Mesothelial cell of epicardium (in vitro differentiated cells): ENCODE data around the gene SMG6. TPM values are rescaled to one million over a fixed set of nuclear protein-coding genes. Genes with fewer than 3 reads are reported as not detected.

Experiments
- DNase-seq, 2 experiments: peaks; one replicate each; pipeline ENCODE4 v3.0.0; 2021; ENCODE audit warnings: low spot score in 2 of 2; ENCODE audit not compliant: unreplicated experiment in 2 of 2
- H3K27ac Mint-ChIP-seq: 2 replicates; pipeline ENCODE4 v1.8.0; 2021; ENCODE audit warnings: mixed read lengths
- H3K27me3 Mint-ChIP-seq: 2 replicates; pipeline ENCODE4 v1.8.0; 2021; ENCODE audit warnings: low read depth, mixed read lengths
- H3K36me3 Mint-ChIP-seq: 2 replicates; pipeline ENCODE4 v1.8.0; 2021; ENCODE audit warnings: mixed read lengths
- H3K4me1 Mint-ChIP-seq: 2 replicates; pipeline ENCODE4 v1.8.0; 2021; ENCODE audit warnings: mixed read lengths
- H3K4me3 Mint-ChIP-seq: 2 replicates; pipeline ENCODE4 v1.8.0; 2021; ENCODE audit warnings: mild to moderate bottlenecking, moderate library complexity, mixed read lengths
- H3K9me3 Mint-ChIP-seq: 2 replicates; pipeline ENCODE4 v1.8.0; 2021; ENCODE audit warnings: mixed read lengths
- CTCF ChIP-seq: fragments of 200-600 bp; sonication (generic); IDR thresholded peaks from one replicate; pipeline ENCODE4 v1.5.0; 2021; ENCODE audit warnings: antibody characterized with exemption; ENCODE audit not compliant: unreplicated experiment
- total RNA-seq: library from RNA; stranded (reverse); gene quantifications from 3 replicates; pipeline ENCODE4 v1.2.1, GENCODE V29; 2021

The SMG6 gene
- total RNA-seq, 1 donor from 2014 or later: 58.3 TPM

DNA sequence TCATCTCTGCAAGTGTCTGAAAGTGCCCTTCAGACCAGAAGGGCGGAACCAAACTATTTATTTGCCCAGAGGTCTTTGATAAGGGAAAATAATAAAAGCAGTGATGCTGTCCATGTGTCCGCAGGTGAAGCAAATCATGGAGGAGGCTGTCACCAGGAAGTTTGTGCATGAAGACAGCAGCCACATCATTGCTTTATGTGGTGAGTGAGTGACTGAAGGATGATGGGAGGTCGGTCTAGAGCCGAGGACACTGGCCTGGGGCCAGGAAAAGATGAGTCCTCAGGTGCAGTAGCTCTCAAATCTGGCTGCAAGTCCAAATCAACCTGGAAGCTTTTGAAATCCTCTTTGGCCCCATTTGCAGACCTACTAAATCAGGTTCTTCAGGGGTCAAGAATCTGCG, 39.8 kb upstream of the SMG6 start:
- DNase-seq: no peak
- TF ChIP-seq CTCF: no peak
- Mint-ChIP-seq H3K27me3 (no peaks in the 10 kb centered on the region), H3K4me3 (no peak overlapping the region), H3K36me3 (peaks cover 4% of the 10 kb centered on the region), H3K27ac (no peak overlapping the region), H3K9me3 (no peaks in the 10 kb centered on the region), H3K4me1 (peaks cover 21% of the 10 kb centered on the region)

DNA sequence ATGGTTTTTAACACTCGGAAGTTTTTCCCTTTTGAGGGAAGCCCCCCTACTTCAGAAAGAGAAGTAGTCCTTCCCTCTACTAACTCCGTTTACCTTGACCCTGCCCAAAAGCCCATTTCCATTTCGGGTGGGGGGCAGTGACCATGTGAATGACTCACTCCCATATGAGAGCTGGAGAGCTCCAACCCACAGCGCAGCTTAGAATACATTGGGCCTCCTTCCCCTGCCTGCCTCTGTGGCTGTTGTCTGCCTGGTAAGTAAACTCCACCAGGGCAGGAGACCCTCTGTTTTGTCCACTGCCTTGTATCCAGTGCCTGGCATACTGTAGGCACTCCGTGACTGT, 34.7 kb upstream of the SMG6 start:
- Mint-ChIP-seq H3K27me3 (no peaks in the 10 kb centered on the region), H3K9me3 (no peaks in the 10 kb centered on the region), H3K36me3 (peaks cover 10% of the 10 kb centered on the region), H3K27ac (peak overlapping the region; percentile 71), H3K4me1 (peaks cover 25% of the 10 kb centered on the region), H3K4me3 (peak overlapping the region; percentile 74)
- DNase-seq: no peak
- no peak for TF ChIP-seq CTCF

GRCh38 chr17:2337544-2338314, 34.1 kb upstream of the SMG6 start:
- Mint-ChIP-seq H3K27me3 (no peaks in the 10 kb centered on the region), H3K4me3 (peak overlapping the region; percentile 100), H3K4me1 (peaks cover 25% of the 10 kb centered on the region), H3K27ac (peak overlapping the region; percentile 71), H3K36me3 (peaks cover 10% of the 10 kb centered on the region), H3K9me3 (no peaks in the 10 kb centered on the region)
- peak; percentile 45 to 69 for DNase-seq
- TF ChIP-seq CTCF: no peak

DNA sequence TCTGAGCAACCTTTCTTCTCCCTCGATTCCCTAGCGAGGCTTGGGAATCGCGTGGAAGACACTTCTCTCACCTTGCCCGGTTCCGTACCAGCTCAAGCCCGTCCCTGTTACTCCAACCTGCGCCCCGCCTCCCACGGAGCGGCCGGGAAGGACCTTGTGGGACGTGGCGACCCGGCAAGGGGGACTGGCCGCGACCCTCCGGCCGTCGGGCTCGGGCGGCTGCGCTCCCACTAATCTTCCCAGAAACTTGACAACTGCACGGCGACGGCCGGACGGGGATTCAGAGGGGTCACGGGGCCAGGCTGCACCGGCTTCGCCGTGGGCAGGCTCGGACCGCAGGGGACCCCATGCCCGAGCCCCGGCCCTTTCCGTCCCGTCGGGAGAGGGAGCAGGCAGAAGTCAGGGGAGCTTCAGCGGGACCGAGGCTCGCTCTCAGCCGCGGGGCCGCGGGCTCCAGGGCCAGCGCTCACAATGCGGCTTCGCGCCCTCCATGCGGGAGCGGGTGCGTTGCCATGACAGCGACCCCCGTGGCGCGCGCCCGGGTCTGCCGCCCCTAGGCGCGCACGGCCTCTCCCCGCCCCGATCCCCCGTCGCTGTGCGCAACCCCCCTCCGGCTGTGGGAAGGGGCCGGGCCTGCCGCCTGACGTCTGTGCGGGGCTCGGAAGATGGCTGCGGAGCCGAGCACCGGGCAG, 33.4 kb upstream of the SMG6 start, which contains the start of gene SGSM2:
SGSM2 (plus strand) TSS at position 650 of the 692 bp plus-strand sequence. CDS start 188 bp downstream, outside the sequence.
- peak; percentile 65 to 75 for DNase-seq
- H3K36me3 Mint-ChIP-seq: peaks cover 10% of the 10 kb centered on the region
- H3K27ac Mint-ChIP-seq: peak within 1 kb of the TSS; percentile 99
- no peaks in the 10 kb centered on the region for H3K27me3 Mint-ChIP-seq
- H3K9me3 Mint-ChIP-seq: no peaks in the 10 kb centered on the region
- H3K4me3 Mint-ChIP-seq: peak within 1 kb of the TSS; percentile 100
- H3K4me1 Mint-ChIP-seq: peaks cover 25% of the 10 kb centered on the region
- TF ChIP-seq CTCF: no peak

DNA sequence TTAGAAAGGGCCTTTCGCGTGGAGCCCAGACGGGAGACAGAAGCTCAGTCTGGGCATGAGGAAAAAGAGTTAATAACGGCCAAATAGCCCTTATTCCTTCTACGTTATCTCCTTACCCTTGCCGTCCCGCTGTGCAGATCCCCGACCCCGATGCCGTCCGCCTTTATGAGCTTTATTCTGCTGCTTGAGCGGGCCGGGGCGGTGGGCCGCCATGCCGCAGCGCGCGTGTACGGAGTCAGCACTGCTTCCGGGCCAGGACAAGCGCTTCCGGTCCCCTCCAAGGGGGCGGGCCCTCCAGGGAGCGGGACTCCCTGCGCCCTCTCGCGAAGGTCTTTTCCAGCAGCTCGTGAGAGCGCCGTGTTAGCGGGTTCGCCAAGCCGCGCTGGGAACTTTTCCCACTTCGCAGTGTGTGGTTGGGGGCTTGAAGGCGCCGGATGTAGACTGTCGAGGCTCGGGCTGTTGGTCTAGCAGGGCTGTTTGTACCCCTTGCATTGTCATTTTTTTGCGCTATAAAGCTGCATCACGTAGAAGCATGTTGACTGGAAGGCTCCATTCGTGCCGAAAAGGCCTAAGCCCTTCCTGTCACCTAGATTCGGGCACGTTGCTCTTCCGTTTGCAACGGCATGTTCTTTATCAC, 32.7 kb upstream of the SMG6 start, which contains the start of gene TSR1:
TSR1 (minus strand) TSS at position 243 of the 637 bp plus-strand sequence; CDS start at position 213, 30 bp downstream.
- Mint-ChIP-seq H3K4me3 (peak within 1 kb of the TSS; percentile 100), H3K27ac (peak within 1 kb of the TSS; percentile 99), H3K36me3 (peaks cover 7% of the 10 kb centered on the region), H3K27me3 (no peaks in the 10 kb centered on the region), H3K4me1 (peaks cover 25% of the 10 kb centered on the region), H3K9me3 (no peaks in the 10 kb centered on the region)
- DNase-seq: peak; percentile 86 to 91
- no peak for TF ChIP-seq CTCF
